C4-2B (cell line): ENCODE data around the gene EVX1.

ENCODE experiments used
- CTCF ChIP-seq: fragments of 450-650 bp; conservative IDR thresholded peaks from 2 replicates; pipeline ENCODE4 v1.5.1; 2017; ENCODE audit warnings: mild to moderate bottlenecking
- ZFX ChIP-seq: fragments of 450-650 bp; IDR thresholded peaks from 2 replicates; pipeline ENCODE4 v1.6.1; 2017

GRCh38 chr7:27210441-27211083 lies 32.0 kb upstream of the EVX1 start:
- peak; percentile 89 for TF ChIP-seq CTCF
- TF ChIP-seq ZFX: no peak
